Osteoblast (primary cell): ENCODE results near the gene DNHD1. TPM values are rescaled to one million over a fixed set of nuclear protein-coding genes. Genes with fewer than 3 reads are reported as not detected.

Experiments
- DNase-seq: peaks from one replicate; pipeline ENCODE4 v3.0.0; 2011; ENCODE audit warnings: low spot score, mixed read lengths; ENCODE audit not compliant: insufficient read length; ENCODE audit errors: missing footprints
- H2AFZ ChIP-seq: 2 replicates; pipeline ENCODE4 v1.6.0; 2011; ENCODE audit warnings: mild to moderate bottlenecking, low read length
- H3K27ac ChIP-seq: 2 replicates; pipeline ENCODE4 v1.5.1; 2011; ENCODE audit warnings: mild to moderate bottlenecking, low read depth, low read length, moderate library complexity
- H3K27me3 ChIP-seq: 2 replicates; pipeline ENCODE4 v1.6.0; 2012; ENCODE audit warnings: mild to moderate bottlenecking, control low read depth, inconsistent platforms, low read length, moderate library complexity; ENCODE audit not compliant: insufficient read depth
- H3K36me3 ChIP-seq: 2 replicates; pipeline ENCODE4 v1.5.1; 2011; ENCODE audit warnings: mild to moderate bottlenecking, low read length, control low read depth, moderate library complexity; ENCODE audit not compliant: insufficient read depth
- H3K4me1 ChIP-seq: 2 replicates; pipeline ENCODE4 v1.5.1; 2011; ENCODE audit warnings: mild to moderate bottlenecking, low read length, control low read depth, moderate library complexity; ENCODE audit not compliant: insufficient read depth
- H3K4me2 ChIP-seq: 2 replicates; pipeline ENCODE4 v1.6.0; 2011; ENCODE audit warnings: mild to moderate bottlenecking, low read length; ENCODE audit not compliant: insufficient read depth
- H3K4me3 ChIP-seq: fragments of 200-600 bp; sonication (generic); 3 replicates; pipeline ENCODE4 v1.5.1; 2012; ENCODE audit warnings: mild to moderate bottlenecking, low read length, inconsistent platforms; ENCODE audit not compliant: insufficient read depth
- H3K79me2 ChIP-seq: 2 replicates; pipeline ENCODE4 v1.6.0; 2012; ENCODE audit warnings: mild to moderate bottlenecking, low read length, control low read depth, inconsistent platforms; ENCODE audit not compliant: insufficient read depth
- H3K9me3 ChIP-seq: 2 replicates; pipeline ENCODE4 v1.5.1; 2011; ENCODE audit warnings: low read depth, low read length, control low read depth
- H4K20me1 ChIP-seq: 2 replicates; pipeline ENCODE4 v1.6.0; 2012; ENCODE audit warnings: mild to moderate bottlenecking, low read length, control low read depth; ENCODE audit not compliant: insufficient read depth
- CTCF ChIP-seq: IDR thresholded peaks from 2 replicates; pipeline ENCODE4 v1.5.1; 2011; ENCODE audit warnings: mild to moderate bottlenecking, low read depth, low read length, moderate library complexity; ENCODE audit errors: extremely low read depth
- total RNA-seq: library from RNA; depleted of rRNA; stranded (reverse); fragments of >200 nt; gene quantifications from 2 replicates; pipeline ENCODE4 v1.2.3, GENCODE V29; 2012

DNHD1 gene
- total RNA-seq, 1 donor, result 9.0 TPM

DNA sequence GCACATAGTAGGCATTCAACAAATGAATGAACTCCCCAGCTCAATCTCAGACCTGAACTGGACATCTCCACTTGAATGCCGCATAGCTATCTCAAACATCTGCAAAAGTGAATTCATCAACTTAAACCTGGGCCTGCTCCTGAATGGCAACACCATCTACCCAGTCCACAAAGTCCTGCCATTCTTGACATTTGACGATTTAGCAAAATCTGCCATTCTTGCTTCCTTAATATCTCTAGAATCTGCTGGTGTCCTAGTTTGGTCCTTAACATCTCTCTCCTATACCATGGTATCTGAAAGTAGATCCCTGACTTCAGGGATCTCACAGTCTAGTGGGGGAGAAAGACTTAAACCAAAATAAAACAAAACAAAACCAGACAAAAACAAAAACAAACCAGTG lies 43.9 kb upstream of the DNHD1 start:
- peaks cover 15% of the 10 kb centered on the region for H3K4me1 ChIP-seq
- no peak for DNase-seq
- no peak overlapping the region for H3K4me3 ChIP-seq
- H3K27me3 ChIP-seq, result no peaks in the 10 kb centered on the region
- H3K27ac ChIP-seq, result no peak overlapping the region
- no peak overlapping the region for H3K4me2 ChIP-seq
- H3K36me3 ChIP-seq, result peaks cover 60% of the 10 kb centered on the region
- no peaks in the 10 kb centered on the region for H3K9me3 ChIP-seq
- no peaks in the 10 kb centered on the region for H3K79me2 ChIP-seq
- no peak for TF ChIP-seq CTCF
- H4K20me1 ChIP-seq, result peaks cover 6% of the 10 kb centered on the region
- H2AFZ ChIP-seq, result no peak overlapping the region

- H3K4me1 ChIP-seq, result peaks cover 15% of the 10 kb centered on the region
- peaks cover 50% of the 10 kb centered on the region for H3K36me3 ChIP-seq
- no peak for DNase-seq
- H4K20me1 ChIP-seq, result peaks cover 6% of the 10 kb centered on the region
- no peaks in the 10 kb centered on the region for H3K79me2 ChIP-seq
- H3K4me2 ChIP-seq, result no peak overlapping the region
- H3K27me3 ChIP-seq, result no peaks in the 10 kb centered on the region
- no peak overlapping the region for H3K4me3 ChIP-seq
- H3K27ac ChIP-seq, result no peak overlapping the region
- TF ChIP-seq CTCF, result no peak
- H2AFZ ChIP-seq, result no peak overlapping the region
- no peaks in the 10 kb centered on the region for H3K9me3 ChIP-seq
These were observed 42.0 kb upstream of the DNHD1 start for GRCh38 chr11:6455070-6455469.

DNA sequence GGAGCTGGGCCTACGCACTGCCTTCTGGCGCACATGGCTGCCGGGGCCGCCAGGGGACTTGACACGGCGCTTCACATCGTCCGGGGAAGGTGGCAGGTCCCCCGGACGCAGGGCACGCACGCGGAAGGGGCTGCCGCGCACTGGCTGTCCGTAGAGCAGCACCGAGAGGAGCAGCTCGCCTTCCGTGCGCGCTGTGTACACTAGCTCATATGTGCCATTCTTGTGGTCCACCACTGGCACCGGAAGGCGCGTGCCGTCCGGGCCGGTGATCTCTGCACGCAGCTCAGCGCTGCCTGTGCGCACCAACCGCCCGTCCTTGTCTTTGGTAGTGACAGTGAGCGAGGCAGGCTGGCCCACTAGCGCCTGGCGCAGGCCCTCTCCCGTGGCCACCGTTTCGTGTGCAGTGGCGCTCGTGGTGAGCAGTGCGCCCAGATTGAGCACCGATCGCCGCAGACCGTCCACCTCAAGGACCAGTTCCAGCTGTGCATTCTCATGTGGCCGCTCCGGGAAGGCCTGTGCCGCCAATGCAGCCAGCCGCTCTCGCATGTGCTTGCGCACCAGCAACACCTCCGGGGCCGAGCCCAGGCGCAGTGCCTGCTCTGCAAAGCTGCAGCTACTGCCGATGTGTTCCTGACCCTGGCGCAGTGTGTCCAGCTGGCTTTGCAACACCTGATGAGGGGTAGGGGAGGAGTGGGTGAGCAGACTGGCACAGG lies 40.6 kb upstream of the DNHD1 start:
- Histone ChIP-seq H2AFZ (no peak overlapping the region), H3K4me3 (no peak overlapping the region), H3K9me3 (no peaks in the 10 kb centered on the region), H3K36me3 (peaks cover 36% of the 10 kb centered on the region), H3K79me2 (no peaks in the 10 kb centered on the region), H3K27me3 (no peaks in the 10 kb centered on the region), H3K27ac (no peak overlapping the region), H3K4me2 (no peak overlapping the region), H4K20me1 (peaks cover 2% of the 10 kb centered on the region), H3K4me1 (peaks cover 12% of the 10 kb centered on the region)
- no peak for DNase-seq
- TF ChIP-seq CTCF, result no peak

- H4K20me1 ChIP-seq, result no peaks in the 10 kb centered on the region
These were observed 39.3 kb upstream of the DNHD1 start for GRCh38 chr11:6457581-6458320.

More at GRCh38 chr11:6457581-6458320, 39.3 kb upstream of the DNHD1 start:
- Histone ChIP-seq H3K4me1 (peaks cover under 1% of the 10 kb centered on the region), H3K27ac (no peak overlapping the region), H3K27me3 (no peaks in the 10 kb centered on the region), H3K4me2 (no peak overlapping the region), H3K9me3 (no peaks in the 10 kb centered on the region), H2AFZ (no peak overlapping the region), H3K4me3 (no peak overlapping the region), H3K36me3 (peaks cover 40% of the 10 kb centered on the region), H3K79me2 (no peaks in the 10 kb centered on the region)
- no peak for DNase-seq
- no peak for TF ChIP-seq CTCF
